MM.1S (cell line): ENCODE results near the gene SELENOO.

Source experiments
- DNase-seq: peaks from one replicate; pipeline ENCODE4 v3.0.0-alpha.2; 2015
- H2AFZ ChIP-seq: fragments of 300-600 bp; sonication (generic); 2 replicates; pipeline ENCODE4 v1.6.0; 2016; ENCODE audit warnings: antibody characterized with exemption, low read length
- H3F3A ChIP-seq: fragments of 300-600 bp; sonication (generic); 2 replicates; pipeline ENCODE4 v1.6.1; 2016; ENCODE audit warnings: mild to moderate bottlenecking, antibody characterized with exemption, low read length, moderate library complexity, mixed read lengths; ENCODE audit not compliant: insufficient read depth
- H3K27ac ChIP-seq: fragments of 300-600 bp; sonication (generic); 2 replicates; pipeline ENCODE4 v1.5.1; 2016; ENCODE audit warnings: mild to moderate bottlenecking, low read length
- H3K27me3 ChIP-seq: fragments of 300-600 bp; sonication (generic); replicated peaks from 2 replicates; pipeline ENCODE4 v1.6.0; 2016; ENCODE audit warnings: low read length; ENCODE audit not compliant: insufficient read depth
- H3K36me3 ChIP-seq: fragments of 300-600 bp; sonication (generic); replicated peaks from 2 replicates; pipeline ENCODE4 v1.6.1; 2016; ENCODE audit warnings: mild to moderate bottlenecking, low read length, mixed read lengths; ENCODE audit not compliant: insufficient read depth
- H3K4me1 ChIP-seq: fragments of 300-600 bp; sonication (generic); 2 replicates; pipeline ENCODE4 v1.6.1; 2016; ENCODE audit warnings: low read length, mixed read lengths
- H3K4me2 ChIP-seq: fragments of 300-600 bp; sonication (generic); 2 replicates; pipeline ENCODE4 v1.6.0; 2016; ENCODE audit warnings: low read depth, low read length
- H3K4me3 ChIP-seq: fragments of 300-600 bp; sonication (generic); 2 replicates; pipeline ENCODE4 v1.5.1; 2016; ENCODE audit warnings: low read length, mixed read lengths
- H3K79me2 ChIP-seq: fragments of 300-600 bp; sonication (generic); 2 replicates; pipeline ENCODE4 v1.6.1; 2016; ENCODE audit warnings: mixed run types, low read length, mixed read lengths
- H3K9ac ChIP-seq: fragments of 300-600 bp; sonication (generic); 2 replicates; pipeline ENCODE4 v1.6.1; 2016; ENCODE audit warnings: low read length, mixed read lengths
- H3K9me2 ChIP-seq: fragments of 300-600 bp; sonication (generic); replicated peaks from 2 replicates; pipeline ENCODE4 v1.6.1; 2016; ENCODE audit warnings: mild to moderate bottlenecking, low read length, mixed read lengths; ENCODE audit not compliant: insufficient read depth
- H3K9me3 ChIP-seq: fragments of 300-600 bp; sonication (generic); replicated peaks from 2 replicates; pipeline ENCODE4 v1.6.1; 2016; ENCODE audit warnings: mild to moderate bottlenecking, low read length, mixed read lengths; ENCODE audit not compliant: insufficient read depth
- H4K20me1 ChIP-seq: fragments of 300-600 bp; sonication (generic); 2 replicates; pipeline ENCODE4 v1.6.1; 2016; ENCODE audit warnings: mild to moderate bottlenecking, low read length, moderate library complexity, mixed read lengths; ENCODE audit not compliant: insufficient read depth
- CTCF ChIP-seq: fragments of 300-600 bp; sonication (generic); IDR thresholded peaks from 2 replicates; pipeline ENCODE4 v1.5.1; 2016; ENCODE audit warnings: antibody characterized with exemption, low read length, mixed read lengths
- EZH2 ChIP-seq: fragments of 300-600 bp; sonication (generic); optimal IDR thresholded peaks from 2 replicates; pipeline ENCODE3; 2017; ENCODE audit warnings: low read depth, mild to moderate bottlenecking, antibody characterized with exemption, low read length, mixed read lengths
- EZH2phosphoT487 ChIP-seq: fragments of 300-600 bp; sonication (generic); IDR thresholded peaks from 2 replicates; pipeline ENCODE4 v1.6.1; 2018; ENCODE audit warnings: antibody characterized with exemption, low read length

Gene SELENOO

GRCh38 chr22:50173311-50173982, 27.4 kb upstream of the SELENOO start:
- Histone ChIP-seq H2AFZ (no peak overlapping the region), H3F3A (no peaks in the 10 kb centered on the region), H3K27me3 (peaks cover 14% of the 10 kb centered on the region), H3K9me3 (no peaks in the 10 kb centered on the region), H3K4me3 (no peak overlapping the region), H3K4me1 (no peaks in the 10 kb centered on the region), H3K9ac (no peak overlapping the region), H3K9me2 (no peaks in the 10 kb centered on the region), H3K4me2 (no peak overlapping the region), H3K36me3 (no peaks in the 10 kb centered on the region), H3K79me2 (no peaks in the 10 kb centered on the region), H3K27ac (no peak overlapping the region), H4K20me1 (no peaks in the 10 kb centered on the region)
- DNase-seq, result no peak
- TF ChIP-seq EZH2 (no peak), EZH2phosphoT487 (no peak), CTCF (no peak)

GRCh38 chr22:50173983-50174355, 26.8 kb upstream of the SELENOO start:
- Histone ChIP-seq H3K9me2 (no peaks in the 10 kb centered on the region), H3K27ac (no peak overlapping the region), H3K4me1 (no peaks in the 10 kb centered on the region), H3K27me3 (peaks cover 10% of the 10 kb centered on the region), H3K4me2 (no peak overlapping the region), H3K9ac (no peak overlapping the region), H3K9me3 (no peaks in the 10 kb centered on the region), H3F3A (no peaks in the 10 kb centered on the region), H3K36me3 (no peaks in the 10 kb centered on the region), H4K20me1 (no peaks in the 10 kb centered on the region), H2AFZ (no peak overlapping the region), H3K4me3 (no peak overlapping the region), H3K79me2 (no peaks in the 10 kb centered on the region)
- DNase-seq, result no peak
- TF ChIP-seq EZH2phosphoT487 (no peak), EZH2 (no peak), CTCF (no peak)

- Histone ChIP-seq H3K4me2 (no peak overlapping the region), H3K79me2 (no peaks in the 10 kb centered on the region)
- TF ChIP-seq EZH2phosphoT487 (no peak), CTCF (no peak), EZH2 (no peak)
These were observed 26.2 kb upstream of the SELENOO start for GRCh38 chr22:50174382-50175190.

More at GRCh38 chr22:50174382-50175190, 26.2 kb upstream of the SELENOO start:
- Histone ChIP-seq H3K36me3 (no peaks in the 10 kb centered on the region), H3K4me1 (no peaks in the 10 kb centered on the region), H3K9me2 (no peaks in the 10 kb centered on the region), H3K27me3 (peaks cover 6% of the 10 kb centered on the region; the same call in 1 of the 2 replicates), H3F3A (no peaks in the 10 kb centered on the region), H3K9me3 (no peaks in the 10 kb centered on the region), H4K20me1 (no peaks in the 10 kb centered on the region), H2AFZ (no peak overlapping the region), H3K9ac (no peak overlapping the region), H3K27ac (no peak overlapping the region), H3K4me3 (no peak overlapping the region)
- DNase-seq, result no peak
